ENCODE measurements around the gene IGFN1. TPM values are rescaled to one million over a fixed set of nuclear protein-coding genes. Genes with fewer than 3 reads are reported as not detected.

The IGFN1 gene
- total and polyA plus RNA-seq, 10 of the 15 experiments (the other 5 are each of a cell fraction or from before 2014, with no cell fraction given): not detected

DNA sequence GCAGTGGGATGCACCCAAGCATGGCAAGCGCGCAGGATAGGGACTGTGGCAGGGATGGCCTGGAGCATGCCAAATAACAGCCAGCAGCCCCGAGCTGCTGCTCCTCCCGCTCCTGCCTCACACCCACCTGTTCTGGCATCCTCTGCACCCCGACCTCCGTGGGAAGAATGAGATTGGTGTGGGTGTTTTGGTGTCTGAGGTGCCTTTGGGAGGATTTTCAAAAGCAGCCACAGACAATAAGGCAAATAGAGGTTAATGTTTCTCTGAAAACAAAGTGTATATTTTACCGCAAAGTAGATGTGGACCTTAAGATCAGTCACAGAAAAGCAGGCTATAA, 35.5 kb downstream of the IGFN1 start (continued):
- TF ChIP-seq CUX1 (IDR thresholded peaks at IDR 0.05; ENCODE audit: insufficient replicate concordance, low read depth, low read length): no peak
- TF ChIP-seq MTA2 (IDR thresholded peaks at IDR 0.05; ENCODE audit: low read depth): no peak
- TF ChIP-seq IRF5 (IDR thresholded peaks at IDR 0.05; ENCODE audit: borderline replicate concordance): no peak
- TF ChIP-seq, protein P1, sequence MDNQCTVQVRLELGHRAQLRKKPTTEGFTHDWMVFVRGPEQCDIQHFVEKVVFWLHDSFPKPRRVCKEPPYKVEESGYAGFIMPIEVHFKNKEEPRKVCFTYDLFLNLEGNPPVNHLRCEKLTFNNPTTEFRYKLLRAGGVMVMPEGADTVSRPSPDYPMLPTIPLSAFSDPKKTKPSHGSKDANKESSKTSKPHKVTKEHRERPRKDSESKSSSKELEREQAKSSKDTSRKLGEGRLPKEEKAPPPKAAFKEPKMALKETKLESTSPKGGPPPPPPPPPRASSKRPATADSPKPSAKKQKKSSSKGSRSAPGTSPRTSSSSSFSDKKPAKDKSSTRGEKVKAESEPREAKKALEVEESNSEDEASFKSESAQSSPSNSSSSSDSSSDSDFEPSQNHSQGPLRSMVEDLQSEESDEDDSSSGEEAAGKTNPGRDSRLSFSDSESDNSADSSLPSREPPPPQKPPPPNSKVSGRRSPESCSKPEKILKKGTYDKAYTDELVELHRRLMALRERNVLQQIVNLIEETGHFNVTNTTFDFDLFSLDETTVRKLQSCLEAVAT (IDR thresholded peaks at IDR 0.05): no peak

All from GM12878 (cell line).